Upper lobe of left lung (tissue), 4 donors: ENCODE data around the gene GRIK4.

Source experiments
- CTCF ChIP-seq, 6 experiments: fragments of 450-650 bp in 4 of 6; fragments of 200-600 bp in 2 of 6; sonication (generic) in 2 of 6; IDR thresholded peaks; one replicate each; pipeline ENCODE4 v1.5.1; 2016 to 2019; ENCODE audit warnings: antibody characterized with exemption in 6 of 6
- POLR2AphosphoS5 ChIP-seq, 2 donors: sonication (generic); formaldehyde crosslinking; IDR thresholded peaks; one replicate each; pipeline ENCODE4 v1.5.1; 2017; ENCODE audit warnings: antibody characterized with exemption in 2 of 2

- no peak for TF ChIP-seq CTCF (IDR thresholded peaks at IDR 0.05)
- TF ChIP-seq POLR2AphosphoS5 (IDR thresholded peaks at IDR 0.05): no peak
Measured at GRCh38 chr11:120532832-120533196, 21.3 kb downstream of the GRIK4 start.
